HepG2 (cell line): ENCODE measurements around the gene TNFAIP8L2. TPM values are rescaled to one million over a fixed set of nuclear protein-coding genes. Genes with fewer than 3 reads are reported as not detected.

Experiments
- ARNTL ChIP-seq: sonication (generic); formaldehyde crosslinking; IDR thresholded peaks from 2 replicates; pipeline ENCODE4 v1.4.0; 2020; ENCODE audit warnings: mild to moderate bottlenecking, missing genetic modification reagents
- CREM ChIP-seq, 2 experiments: sonication (generic) in 1 of 2; formaldehyde crosslinking in 1 of 2; IDR thresholded peaks; 2 replicates each; pipeline versions ENCODE4 v1.4.0 to v1.6.1; 2016 to 2020; ENCODE audit warnings: antibody characterized with exemption in 1 of 2, mild to moderate bottlenecking in 1 of 2, missing genetic modification reagents in 1 of 2
- DMAP1 ChIP-seq: IDR thresholded peaks from 2 replicates; pipeline ENCODE4 v1.6.1; 2016
- ELF1 ChIP-seq: sonication (generic); formaldehyde crosslinking; IDR thresholded peaks from 2 replicates; pipeline ENCODE4 v1.4.0; 2020; ENCODE audit warnings: missing genetic modification reagents
- FOXP1 ChIP-seq, 2 experiments: fragments of 450-650 bp in 1 of 2; IDR thresholded peaks; 2 replicates each; pipeline ENCODE4 v1.6.1; 2017 to 2018; ENCODE audit warnings: antibody characterized with exemption in 1 of 2
- GABPA ChIP-seq, 2 experiments: IDR thresholded peaks; 2 replicates each; pipeline ENCODE4 v1.6.1; 2011 to 2016; ENCODE audit warnings: low read depth in 2 of 2, low read length in 1 of 2, missing biosample characterization in 1 of 2, missing genetic modification characterization in 1 of 2
- GATA4 ChIP-seq: sonication (generic); IDR thresholded peaks from 2 replicates; pipeline ENCODE4 v1.6.1; 2016; ENCODE audit warnings: antibody characterized with exemption, low read depth, borderline replicate concordance
- HMG20B ChIP-seq: conservative IDR thresholded peaks from 2 replicates; pipeline ENCODE4 v1.6.1; 2016; ENCODE audit warnings: missing genetic modification reagents, missing compliant biosample characterization
- HOXA9 ChIP-seq: sonication (generic); formaldehyde crosslinking; IDR thresholded peaks from 2 replicates; pipeline ENCODE4 v1.8.1; 2022; ENCODE audit warnings: missing genetic modification reagents, mild to moderate bottlenecking, moderate library complexity, borderline replicate concordance
- IRX3 ChIP-seq: sonication (generic); formaldehyde crosslinking; IDR thresholded peaks from 2 replicates; pipeline ENCODE4 v1.8.1; 2023; ENCODE audit warnings: mild to moderate bottlenecking, low read depth, missing genetic modification reagents, borderline replicate concordance
- KDM2A ChIP-seq: sonication (generic); formaldehyde crosslinking; IDR thresholded peaks from 2 replicates; pipeline ENCODE4 v1.4.0; 2020; ENCODE audit warnings: low read depth, missing genetic modification reagents, borderline replicate concordance
- KLF11 ChIP-seq: IDR thresholded peaks from 2 replicates; pipeline ENCODE4 v1.6.1; 2016; ENCODE audit warnings: missing compliant biosample characterization
- KLF13 ChIP-seq: sonication (generic); formaldehyde crosslinking; IDR thresholded peaks from 2 replicates; pipeline ENCODE4 v1.4.0; 2020; ENCODE audit warnings: mild to moderate bottlenecking, missing genetic modification reagents
- SRF ChIP-seq: IDR thresholded peaks from 2 replicates; pipeline ENCODE4 v1.6.1; 2011; ENCODE audit warnings: mild to moderate bottlenecking, low read depth, low read length, moderate library complexity
- TAF1 ChIP-seq: sonication (generic); formaldehyde crosslinking; IDR thresholded peaks from 2 replicates; pipeline ENCODE4 v1.4.0; 2020; ENCODE audit warnings: missing genetic modification reagents
- THYN1 ChIP-seq: sonication (generic); formaldehyde crosslinking; IDR thresholded peaks from 2 replicates; pipeline ENCODE4 v1.8.1; 2023; ENCODE audit warnings: low read depth, mild to moderate bottlenecking, moderate library complexity, missing genetic modification reagents, borderline replicate concordance
- ZFX ChIP-seq: sonication (generic); formaldehyde crosslinking; IDR thresholded peaks from 2 replicates; pipeline ENCODE4 v1.4.0; 2020; ENCODE audit warnings: mild to moderate bottlenecking, low read depth, missing genetic modification reagents, moderate library complexity
- ZNF326 ChIP-seq: sonication (generic); formaldehyde crosslinking; IDR thresholded peaks from 2 replicates; pipeline ENCODE4 v1.4.0; 2020; ENCODE audit warnings: missing genetic modification reagents, borderline replicate concordance
- ZNF720 ChIP-seq: sonication (generic); formaldehyde crosslinking; IDR thresholded peaks from 2 replicates; pipeline ENCODE4 v1.4.0; 2020; ENCODE audit warnings: missing genetic modification reagents
- polyA plus RNA-seq, 8 experiments: library from polyadenylated mRNA; depleted of rRNA in 3 of 8; stranded (reverse) in 7 of 8; unstranded in 1 of 8; fragments of >200 nt; fragmentation: Illumina TruSeq in 4 of 8; extraction: Trizol in 4 of 8; gene quantifications; 2 replicates each; pipeline versions ENCODE4 v1.2.1 to v1.2.3, GENCODE V29; 2011 to 2016; ENCODE audit warnings: low read depth in 4 of 8, missing spikeins in 1 of 8, mixed read lengths in 1 of 8; ENCODE audit not compliant: insufficient read depth in 1 of 8
- total RNA-seq, 5 experiments: library from RNA; depleted of rRNA; stranded (reverse); fragments of >200 nt; fragmentation: Illumina TruSeq; extraction: Trizol; gene quantifications; 2 replicates each; pipeline ENCODE4 v1.2.3, GENCODE V29; 2016; ENCODE audit warnings: low read depth in 1 of 5
- TF ChIP-seq, protein P1 (sequence below): sonication (generic); formaldehyde crosslinking; IDR thresholded peaks from 2 replicates; pipeline ENCODE4 v1.4.0; 2020; ENCODE audit warnings: mild to moderate bottlenecking, low read depth, missing genetic modification reagents
- TF ChIP-seq, protein P2 (sequence below): sonication (generic); formaldehyde crosslinking; IDR thresholded peaks from 2 replicates; pipeline ENCODE4 v1.5.1; 2020; ENCODE audit warnings: missing genetic modification reagents, mild to moderate bottlenecking, borderline replicate concordance
- TF ChIP-seq, protein P3 (sequence below): sonication (generic); formaldehyde crosslinking; IDR thresholded peaks from 2 replicates; pipeline ENCODE4 v1.4.0; 2020; ENCODE audit warnings: missing genetic modification reagents
- TF ChIP-seq, protein P4 (sequence below): sonication (generic); formaldehyde crosslinking; IDR thresholded peaks from 2 replicates; pipeline ENCODE4 v1.4.0; 2020; ENCODE audit warnings: mild to moderate bottlenecking, missing genetic modification reagents
- TF ChIP-seq, protein P5 (sequence below): IDR thresholded peaks from 2 replicates; pipeline ENCODE4 v1.6.1; 2016; ENCODE audit warnings: missing genetic modification reagents, missing compliant biosample characterization

The TNFAIP8L2 gene
- total and polyA plus RNA-seq, 2 of the 13 experiments (the other 11 are each of a cell fraction or from before 2014, with no cell fraction given): not detected

DNA sequence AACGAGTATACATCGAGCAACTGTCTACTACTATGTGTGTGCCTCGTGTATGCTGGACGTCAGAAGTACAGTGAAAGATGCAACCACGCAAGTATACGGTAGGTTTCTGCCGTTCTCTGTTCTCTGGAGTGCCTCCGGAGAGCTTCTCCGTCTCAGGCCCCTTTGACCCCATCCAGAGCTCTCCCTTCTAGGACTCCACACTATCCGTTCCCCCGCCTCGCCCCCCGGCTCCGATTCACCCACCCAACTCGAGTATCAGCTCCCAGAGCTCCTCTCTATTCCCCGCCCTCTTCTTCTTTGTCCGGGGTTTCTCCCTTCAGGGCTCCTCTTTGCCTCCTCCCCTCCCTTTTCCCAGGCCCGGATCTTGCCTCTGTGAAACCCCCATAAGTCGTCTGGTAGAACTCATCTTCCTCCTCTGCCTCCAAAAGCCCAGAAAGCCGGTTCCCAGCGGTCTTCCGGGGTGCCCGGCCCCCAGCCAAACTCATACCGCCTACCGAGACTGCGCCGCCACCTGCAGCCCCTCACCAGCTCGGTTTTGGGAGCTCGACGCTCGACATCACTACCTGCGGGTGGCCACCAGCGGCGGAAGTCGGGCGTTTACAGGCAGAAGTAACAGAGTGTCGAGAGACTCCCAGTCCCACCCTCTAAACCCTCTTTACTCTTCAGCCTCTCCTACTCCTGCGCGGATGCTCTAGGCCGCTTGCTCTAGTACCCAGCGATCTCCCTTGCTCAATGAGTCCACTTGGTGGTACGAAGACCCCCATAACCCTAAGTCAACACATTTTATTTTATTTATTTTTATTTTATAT lies 33.4 kb downstream of the TNFAIP8L2 start, which contains the start of gene VPS72 (continued):
- TF ChIP-seq, protein P1, sequence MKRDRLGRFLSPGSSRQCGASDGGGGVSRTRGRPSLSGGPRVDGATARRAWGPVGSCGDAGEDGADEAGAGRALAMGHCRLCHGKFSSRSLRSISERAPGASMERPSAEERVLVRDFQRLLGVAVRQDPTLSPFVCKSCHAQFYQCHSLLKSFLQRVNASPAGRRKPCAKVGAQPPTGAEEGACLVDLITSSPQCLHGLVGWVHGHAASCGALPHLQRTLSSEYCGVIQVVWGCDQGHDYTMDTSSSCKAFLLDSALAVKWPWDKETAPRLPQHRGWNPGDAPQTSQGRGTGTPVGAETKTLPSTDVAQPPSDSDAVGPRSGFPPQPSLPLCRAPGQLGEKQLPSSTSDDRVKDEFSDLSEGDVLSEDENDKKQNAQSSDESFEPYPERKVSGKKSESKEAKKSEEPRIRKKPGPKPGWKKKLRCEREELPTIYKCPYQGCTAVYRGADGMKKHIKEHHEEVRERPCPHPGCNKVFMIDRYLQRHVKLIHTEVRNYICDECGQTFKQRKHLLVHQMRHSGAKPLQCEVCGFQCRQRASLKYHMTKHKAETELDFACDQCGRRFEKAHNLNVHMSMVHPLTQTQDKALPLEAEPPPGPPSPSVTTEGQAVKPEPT (CRISPR knock-in tag): no peak
- TF ChIP-seq GATA4: 0 out of 2 replicates have a peak, but pooled peaks have one; percentile 35
- TF ChIP-seq, protein P2, sequence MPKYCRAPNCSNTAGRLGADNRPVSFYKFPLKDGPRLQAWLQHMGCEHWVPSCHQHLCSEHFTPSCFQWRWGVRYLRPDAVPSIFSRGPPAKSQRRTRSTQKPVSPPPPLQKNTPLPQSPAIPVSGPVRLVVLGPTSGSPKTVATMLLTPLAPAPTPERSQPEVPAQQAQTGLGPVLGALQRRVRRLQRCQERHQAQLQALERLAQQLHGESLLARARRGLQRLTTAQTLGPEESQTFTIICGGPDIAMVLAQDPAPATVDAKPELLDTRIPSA (CRISPR knock-in tag): no peak
- no peak for TF ChIP-seq THYN1 (CRISPR knock-in tag)
- TF ChIP-seq KDM2A: peak; percentile 84
- TF ChIP-seq, protein P3, sequence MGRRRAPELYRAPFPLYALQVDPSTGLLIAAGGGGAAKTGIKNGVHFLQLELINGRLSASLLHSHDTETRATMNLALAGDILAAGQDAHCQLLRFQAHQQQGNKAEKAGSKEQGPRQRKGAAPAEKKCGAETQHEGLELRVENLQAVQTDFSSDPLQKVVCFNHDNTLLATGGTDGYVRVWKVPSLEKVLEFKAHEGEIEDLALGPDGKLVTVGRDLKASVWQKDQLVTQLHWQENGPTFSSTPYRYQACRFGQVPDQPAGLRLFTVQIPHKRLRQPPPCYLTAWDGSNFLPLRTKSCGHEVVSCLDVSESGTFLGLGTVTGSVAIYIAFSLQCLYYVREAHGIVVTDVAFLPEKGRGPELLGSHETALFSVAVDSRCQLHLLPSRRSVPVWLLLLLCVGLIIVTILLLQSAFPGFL: no peak
- no peak for TF ChIP-seq FOXP1 (IDR thresholded peaks at IDR 0.05)
- TF ChIP-seq FOXP1 (CRISPR knock-in tag; IDR thresholded peaks at IDR 0.05): 0 out of 2 replicates have a peak, but pooled peaks have one; percentile 11
- TF ChIP-seq, protein P4, sequence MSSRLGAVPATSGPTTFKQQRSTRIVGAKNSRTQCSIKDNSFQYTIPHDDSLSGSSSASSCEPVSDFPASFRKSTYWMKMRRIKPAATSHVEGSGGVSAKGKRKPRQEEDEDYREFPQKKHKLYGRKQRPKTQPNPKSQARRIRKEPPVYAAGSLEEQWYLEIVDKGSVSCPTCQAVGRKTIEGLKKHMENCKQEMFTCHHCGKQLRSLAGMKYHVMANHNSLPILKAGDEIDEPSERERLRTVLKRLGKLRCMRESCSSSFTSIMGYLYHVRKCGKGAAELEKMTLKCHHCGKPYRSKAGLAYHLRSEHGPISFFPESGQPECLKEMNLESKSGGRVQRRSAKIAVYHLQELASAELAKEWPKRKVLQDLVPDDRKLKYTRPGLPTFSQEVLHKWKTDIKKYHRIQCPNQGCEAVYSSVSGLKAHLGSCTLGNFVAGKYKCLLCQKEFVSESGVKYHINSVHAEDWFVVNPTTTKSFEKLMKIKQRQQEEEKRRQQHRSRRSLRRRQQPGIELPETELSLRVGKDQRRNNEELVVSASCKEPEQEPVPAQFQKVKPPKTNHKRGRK: no peak
- TF ChIP-seq HOXA9 (CRISPR knock-in tag): no peak
- no peak for TF ChIP-seq ZNF720
- peak; percentile 70 for TF ChIP-seq GABPA (IDR thresholded peaks at IDR 0.05; ENCODE audit: low read depth, low read length)
- TF ChIP-seq GABPA (CRISPR knock-in tag; IDR thresholded peaks at IDR 0.05; ENCODE audit: low read depth): peak; percentile 94
- TF ChIP-seq, protein P5, sequence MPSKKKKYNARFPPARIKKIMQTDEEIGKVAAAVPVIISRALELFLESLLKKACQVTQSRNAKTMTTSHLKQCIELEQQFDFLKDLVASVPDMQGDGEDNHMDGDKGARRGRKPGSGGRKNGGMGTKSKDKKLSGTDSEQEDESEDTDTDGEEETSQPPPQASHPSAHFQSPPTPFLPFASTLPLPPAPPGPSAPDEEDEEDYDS (CRISPR knock-in tag): peak; percentile 76
- TF ChIP-seq IRX3 (CRISPR knock-in tag): no peak
- no peak for TF ChIP-seq ARNTL (CRISPR knock-in tag)
- TF ChIP-seq ELF1 (CRISPR knock-in tag): peak; percentile 97
- 0 out of 2 replicates have a peak, but pooled peaks have one; percentile 25 for TF ChIP-seq KLF13 (CRISPR knock-in tag)
- peak; percentile 65 for TF ChIP-seq CREM (IDR thresholded peaks at IDR 0.05)
- TF ChIP-seq CREM (CRISPR knock-in tag; IDR thresholded peaks at IDR 0.05): no peak
- peak; percentile 90 for TF ChIP-seq ZFX (CRISPR knock-in tag)
- TF ChIP-seq TAF1 (CRISPR knock-in tag): peak; percentile 84
- TF ChIP-seq KLF11 (CRISPR knock-in tag): peak; percentile 70; the same call in 1 of the 2 replicates
- TF ChIP-seq DMAP1 (CRISPR knock-in tag): peak; percentile 77; the same call in 1 of the 2 replicates
- no peak for TF ChIP-seq ZNF326 (CRISPR knock-in tag)
- TF ChIP-seq SRF: peak; percentile 97
- 0 out of 2 replicates have a peak, but pooled peaks have one; percentile 45 for TF ChIP-seq HMG20B (CRISPR knock-in tag)
